Measurements from ENCODE around the gene CKS2. TPM values are rescaled to one million over a fixed set of nuclear protein-coding genes. Genes with fewer than 3 reads are reported as not detected.
A peak's percentile ranks its signal among the peaks of the same experiment; 100 is the strongest.

The CKS2 gene
- total RNA-seq, 1 experiment from 2014 or later: 299 TPM

GRCh38 chr9:89318123-89319014, 7.4 kb downstream of the CKS2 start, which contains the start of gene SECISBP2 (continued):
- TF ChIP-seq, protein P1, sequence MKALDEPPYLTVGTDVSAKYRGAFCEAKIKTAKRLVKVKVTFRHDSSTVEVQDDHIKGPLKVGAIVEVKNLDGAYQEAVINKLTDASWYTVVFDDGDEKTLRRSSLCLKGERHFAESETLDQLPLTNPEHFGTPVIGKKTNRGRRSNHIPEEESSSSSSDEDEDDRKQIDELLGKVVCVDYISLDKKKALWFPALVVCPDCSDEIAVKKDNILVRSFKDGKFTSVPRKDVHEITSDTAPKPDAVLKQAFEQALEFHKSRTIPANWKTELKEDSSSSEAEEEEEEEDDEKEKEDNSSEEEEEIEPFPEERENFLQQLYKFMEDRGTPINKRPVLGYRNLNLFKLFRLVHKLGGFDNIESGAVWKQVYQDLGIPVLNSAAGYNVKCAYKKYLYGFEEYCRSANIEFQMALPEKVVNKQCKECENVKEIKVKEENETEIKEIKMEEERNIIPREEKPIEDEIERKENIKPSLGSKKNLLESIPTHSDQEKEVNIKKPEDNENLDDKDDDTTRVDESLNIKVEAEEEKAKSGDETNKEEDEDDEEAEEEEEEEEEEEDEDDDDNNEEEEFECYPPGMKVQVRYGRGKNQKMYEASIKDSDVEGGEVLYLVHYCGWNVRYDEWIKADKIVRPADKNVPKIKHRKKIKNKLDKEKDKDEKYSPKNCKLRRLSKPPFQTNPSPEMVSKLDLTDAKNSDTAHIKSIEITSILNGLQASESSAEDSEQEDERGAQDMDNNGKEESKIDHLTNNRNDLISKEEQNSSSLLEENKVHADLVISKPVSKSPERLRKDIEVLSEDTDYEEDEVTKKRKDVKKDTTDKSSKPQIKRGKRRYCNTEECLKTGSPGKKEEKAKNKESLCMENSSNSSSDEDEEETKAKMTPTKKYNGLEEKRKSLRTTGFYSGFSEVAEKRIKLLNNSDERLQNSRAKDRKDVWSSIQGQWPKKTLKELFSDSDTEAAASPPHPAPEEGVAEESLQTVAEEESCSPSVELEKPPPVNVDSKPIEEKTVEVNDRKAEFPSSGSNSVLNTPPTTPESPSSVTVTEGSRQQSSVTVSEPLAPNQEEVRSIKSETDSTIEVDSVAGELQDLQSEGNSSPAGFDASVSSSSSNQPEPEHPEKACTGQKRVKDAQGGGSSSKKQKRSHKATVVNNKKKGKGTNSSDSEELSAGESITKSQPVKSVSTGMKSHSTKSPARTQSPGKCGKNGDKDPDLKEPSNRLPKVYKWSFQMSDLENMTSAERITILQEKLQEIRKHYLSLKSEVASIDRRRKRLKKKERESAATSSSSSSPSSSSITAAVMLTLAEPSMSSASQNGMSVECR (CRISPR knock-in tag; IDR thresholded peaks at IDR 0.05; ENCODE audit: borderline replicate concordance): peak; percentile 70; the same call in 1 of the 2 replicates

GRCh38 chr9:89319015-89319905, 8.3 kb downstream of the CKS2 start:
- Mint-ChIP-seq H3K27me3 (ENCODE audit: low read depth) (no peaks in the 10 kb centered on the region), H3K27ac (peak overlapping the region; percentile 99), H3K36me3 (peaks cover 54% of the 10 kb centered on the region), H3K4me3 (peak overlapping the region; percentile 90), H3K9me3 (no peaks in the 10 kb centered on the region), H3K4me1 (peaks cover 40% of the 10 kb centered on the region)
- TF ChIP-seq OVOL2 (CRISPR knock-in tag; IDR thresholded peaks at IDR 0.05; ENCODE audit: borderline replicate concordance): no peak
- TF ChIP-seq, protein P2, sequence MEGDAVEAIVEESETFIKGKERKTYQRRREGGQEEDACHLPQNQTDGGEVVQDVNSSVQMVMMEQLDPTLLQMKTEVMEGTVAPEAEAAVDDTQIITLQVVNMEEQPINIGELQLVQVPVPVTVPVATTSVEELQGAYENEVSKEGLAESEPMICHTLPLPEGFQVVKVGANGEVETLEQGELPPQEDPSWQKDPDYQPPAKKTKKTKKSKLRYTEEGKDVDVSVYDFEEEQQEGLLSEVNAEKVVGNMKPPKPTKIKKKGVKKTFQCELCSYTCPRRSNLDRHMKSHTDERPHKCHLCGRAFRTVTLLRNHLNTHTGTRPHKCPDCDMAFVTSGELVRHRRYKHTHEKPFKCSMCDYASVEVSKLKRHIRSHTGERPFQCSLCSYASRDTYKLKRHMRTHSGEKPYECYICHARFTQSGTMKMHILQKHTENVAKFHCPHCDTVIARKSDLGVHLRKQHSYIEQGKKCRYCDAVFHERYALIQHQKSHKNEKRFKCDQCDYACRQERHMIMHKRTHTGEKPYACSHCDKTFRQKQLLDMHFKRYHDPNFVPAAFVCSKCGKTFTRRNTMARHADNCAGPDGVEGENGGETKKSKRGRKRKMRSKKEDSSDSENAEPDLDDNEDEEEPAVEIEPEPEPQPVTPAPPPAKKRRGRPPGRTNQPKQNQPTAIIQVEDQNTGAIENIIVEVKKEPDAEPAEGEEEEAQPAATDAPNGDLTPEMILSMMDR (IDR thresholded peaks at IDR 0.05): peak; percentile 34; the same call in 1 of the 2 replicates
- no peak for DNase-seq (ENCODE audit: low spot score)
- ChIA-PET CTCF (interaction anchor here (0.7 to 1.3 kb wide), 3 partner anchors 8 to 229 kb away, joined by 5 to 7 read pairs (median 6); no protein-coding TSS in a partner anchor), POLR2A (interaction anchor here (0.6 kb wide), 1 partner anchor 328 kb away, joined by 3 read pairs; the partner anchor contains the start of gene S1PR3)
- no peak for ATAC-seq

DNA sequence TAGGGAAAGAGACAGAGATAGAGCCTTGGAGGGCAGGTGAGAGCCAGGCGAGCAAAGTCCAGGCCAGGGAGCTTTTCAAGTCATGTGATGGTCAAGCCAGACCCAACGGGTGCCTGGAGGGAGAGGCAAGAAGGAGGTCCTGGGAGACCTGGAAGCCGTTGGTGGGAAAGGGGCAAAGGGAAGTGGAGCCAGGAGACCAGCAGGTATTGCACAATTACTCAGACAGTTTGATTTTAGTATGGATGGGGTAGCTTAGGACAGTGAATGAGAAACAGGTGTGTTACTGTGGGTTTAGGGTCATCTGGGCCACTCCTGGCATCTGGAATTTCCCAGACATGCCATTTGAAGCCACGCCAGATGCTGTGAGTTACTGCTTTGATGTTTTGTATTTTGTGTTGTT, 12.4 kb downstream of the CKS2 start:
- POLR2A ChIA-PET: interaction anchor here (0.6 kb wide), 1 partner anchor 8 kb away, joined by 3 read pairs; no protein-coding TSS in a partner anchor
- Mint-ChIP-seq H3K4me3 (no peak overlapping the region), H3K27ac (no peak overlapping the region), H3K4me1 (peaks cover 9% of the 10 kb centered on the region), H3K9me3 (no peaks in the 10 kb centered on the region), H3K36me3 (peaks cover 43% of the 10 kb centered on the region), H3K27me3 (ENCODE audit: low read depth) (no peaks in the 10 kb centered on the region)
- DNase-seq (ENCODE audit: low spot score) (no peak), ATAC-seq (no peak)
- CTCF ChIA-PET: no interaction called here
- TF ChIP-seq TP53 (CRISPR knock-in tag; IDR thresholded peaks at IDR 0.05) (no peak), JAZF1 (CRISPR knock-in tag; IDR thresholded peaks at IDR 0.05) (no peak), PRDM15 (CRISPR knock-in tag; IDR thresholded peaks at IDR 0.05) (no peak), FOXJ3 (CRISPR knock-in tag; IDR thresholded peaks at IDR 0.05; ENCODE audit: borderline replicate concordance) (no peak), CREB1 (CRISPR knock-in tag; IDR thresholded peaks at IDR 0.05) (no peak)
- TF ChIP-seq, protein P1 (CRISPR knock-in tag; IDR thresholded peaks at IDR 0.05; ENCODE audit: borderline replicate concordance): no peak
- TF ChIP-seq, protein P3, sequence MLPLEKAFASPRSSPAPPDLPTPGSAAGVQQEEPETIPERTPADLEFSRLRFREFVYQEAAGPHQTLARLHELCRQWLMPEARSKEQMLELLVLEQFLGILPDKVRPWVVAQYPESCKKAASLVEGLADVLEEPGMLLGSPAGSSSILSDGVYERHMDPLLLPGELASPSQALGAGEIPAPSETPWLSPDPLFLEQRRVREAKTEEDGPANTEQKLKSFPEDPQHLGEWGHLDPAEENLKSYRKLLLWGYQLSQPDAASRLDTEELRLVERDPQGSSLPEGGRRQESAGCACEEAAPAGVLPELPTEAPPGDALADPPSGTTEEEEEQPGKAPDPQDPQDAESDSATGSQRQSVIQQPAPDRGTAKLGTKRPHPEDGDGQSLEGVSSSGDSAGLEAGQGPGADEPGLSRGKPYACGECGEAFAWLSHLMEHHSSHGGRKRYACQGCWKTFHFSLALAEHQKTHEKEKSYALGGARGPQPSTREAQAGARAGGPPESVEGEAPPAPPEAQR (CRISPR knock-in tag; IDR thresholded peaks at IDR 0.05): no peak
- TF ChIP-seq, protein P4, sequence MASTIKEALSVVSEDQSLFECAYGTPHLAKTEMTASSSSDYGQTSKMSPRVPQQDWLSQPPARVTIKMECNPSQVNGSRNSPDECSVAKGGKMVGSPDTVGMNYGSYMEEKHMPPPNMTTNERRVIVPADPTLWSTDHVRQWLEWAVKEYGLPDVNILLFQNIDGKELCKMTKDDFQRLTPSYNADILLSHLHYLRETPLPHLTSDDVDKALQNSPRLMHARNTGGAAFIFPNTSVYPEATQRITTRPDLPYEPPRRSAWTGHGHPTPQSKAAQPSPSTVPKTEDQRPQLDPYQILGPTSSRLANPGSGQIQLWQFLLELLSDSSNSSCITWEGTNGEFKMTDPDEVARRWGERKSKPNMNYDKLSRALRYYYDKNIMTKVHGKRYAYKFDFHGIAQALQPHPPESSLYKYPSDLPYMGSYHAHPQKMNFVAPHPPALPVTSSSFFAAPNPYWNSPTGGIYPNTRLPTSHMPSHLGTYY (CRISPR knock-in tag; IDR thresholded peaks at IDR 0.05): no peak
